Loucy (cell line): ENCODE measurements around the gene MYO5B.
"Not testable (repeated sequence)": the region's sequence is repeated elsewhere in the genome, so short reads cannot be mapped to it uniquely, and the experiment has no call there.

Source experiments
- H2AFZ ChIP-seq: fragments of 200-600 bp; sonication (generic); 2 replicates; pipeline ENCODE4 v1.6.0; 2016; ENCODE audit warnings: antibody characterized with exemption, mild to moderate bottlenecking, low read length, moderate library complexity
- H3F3A ChIP-seq: fragments of 200-600 bp; 2 replicates; pipeline ENCODE4 v1.6.0; 2016; ENCODE audit warnings: antibody characterized with exemption, low read depth, mild to moderate bottlenecking
- H3K27me3 ChIP-seq: fragments of 200-600 bp; sonication (generic); 2 replicates; pipeline ENCODE4 v1.6.1; 2014; ENCODE audit warnings: low read length, mild to moderate bottlenecking; ENCODE audit not compliant: insufficient read depth, poor library complexity, severe bottlenecking
- H3K36me3 ChIP-seq: fragments of 200-600 bp; sonication (generic); 2 replicates; pipeline ENCODE4 v1.6.1; 2016; ENCODE audit warnings: low read length; ENCODE audit not compliant: insufficient read depth
- H3K4me1 ChIP-seq: fragments of 200-600 bp; sonication (generic); 2 replicates; pipeline ENCODE4 v1.5.1; 2014; ENCODE audit warnings: low read length, mild to moderate bottlenecking; ENCODE audit not compliant: insufficient read depth, poor library complexity, severe bottlenecking
- H3K4me2 ChIP-seq: fragments of 200-600 bp; sonication (generic); 2 replicates; pipeline ENCODE4 v1.6.0; 2014; ENCODE audit warnings: antibody characterized with exemption, low read length, low read depth, mild to moderate bottlenecking; ENCODE audit not compliant: poor library complexity, severe bottlenecking
- H3K4me3 ChIP-seq: fragments of 200-600 bp; sonication (generic); 2 replicates; pipeline ENCODE4 v1.5.1; 2014; ENCODE audit warnings: low read length, mild to moderate bottlenecking, mixed read lengths; ENCODE audit not compliant: poor library complexity, severe bottlenecking
- H3K79me2 ChIP-seq: fragments of 200-600 bp; sonication (generic); 2 replicates; pipeline ENCODE4 v1.6.1; 2014; ENCODE audit warnings: low read length; ENCODE audit not compliant: insufficient read depth
- H3K9ac ChIP-seq: fragments of 200-600 bp; sonication (generic); 2 replicates; pipeline ENCODE4 v1.6.0; 2014; ENCODE audit warnings: mild to moderate bottlenecking, low read depth, low read length, moderate library complexity; ENCODE audit not compliant: poor library complexity, severe bottlenecking
- H3K9me2 ChIP-seq: fragments of 200-600 bp; sonication (generic); replicated peaks from 2 replicates; pipeline ENCODE4 v1.6.1; 2016; ENCODE audit warnings: low read depth, low read length, mixed read lengths
- H3K9me3 ChIP-seq: fragments of 200-600 bp; sonication (generic); 2 replicates; pipeline ENCODE4 v1.6.1; 2014; ENCODE audit warnings: mild to moderate bottlenecking, antibody characterized with exemption, low read length, low read depth; ENCODE audit not compliant: insufficient read depth
- H4K20me1 ChIP-seq: fragments of 200-600 bp; sonication (generic); 2 replicates; pipeline ENCODE4 v1.6.0; 2014; ENCODE audit warnings: antibody characterized with exemption, low read length, mild to moderate bottlenecking; ENCODE audit not compliant: insufficient read depth, poor library complexity, severe bottlenecking
- EZH2phosphoT487 ChIP-seq: fragments of 200-600 bp; IDR thresholded peaks from 2 replicates; pipeline ENCODE4 v1.6.1; 2018; ENCODE audit warnings: antibody characterized with exemption, mild to moderate bottlenecking, moderate library complexity, borderline replicate concordance
- TF ChIP-seq, protein P1 (sequence below): fragments of 200-600 bp; sonication (generic); conservative IDR thresholded peaks from 2 replicates; pipeline ENCODE4 v1.5.1; 2014; ENCODE audit warnings: mild to moderate bottlenecking, antibody characterized with exemption, low read length

MYO5B gene

DNA sequence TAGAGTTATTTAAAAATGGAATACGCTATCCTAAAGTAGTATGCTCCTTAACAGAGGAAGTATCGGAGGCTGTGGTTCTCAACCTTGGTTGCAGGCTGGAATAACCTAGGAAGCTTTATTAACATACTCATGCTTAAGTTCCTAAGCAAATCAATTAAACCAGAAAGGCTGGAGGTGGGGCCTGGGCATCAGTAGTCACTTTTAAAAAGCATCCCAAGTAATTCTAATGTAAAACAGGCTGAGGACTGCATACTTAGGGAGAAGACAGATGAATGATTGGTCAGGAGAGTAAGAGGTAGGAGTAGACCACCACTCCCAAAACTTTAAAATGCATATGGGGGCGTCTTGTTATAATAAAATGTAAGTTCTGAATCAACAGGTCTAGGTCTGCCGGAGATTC is 396.9 kb downstream of the MYO5B start:
- H3K9me2 ChIP-seq, result no peaks in the 10 kb centered on the region
- no peak overlapping the region for H3K9ac ChIP-seq
- no peak overlapping the region for H2AFZ ChIP-seq
- no peaks in the 10 kb centered on the region for H3K9me3 ChIP-seq
- no peaks in the 10 kb centered on the region for H3F3A ChIP-seq
- H3K4me3 ChIP-seq, result no peak overlapping the region
- H3K79me2 ChIP-seq, result no peaks in the 10 kb centered on the region
- H3K36me3 ChIP-seq, result peaks cover 13% of the 10 kb centered on the region; the same call in 1 of the 2 replicates
- TF ChIP-seq EZH2phosphoT487, result no peak
- TF ChIP-seq, protein P1, sequence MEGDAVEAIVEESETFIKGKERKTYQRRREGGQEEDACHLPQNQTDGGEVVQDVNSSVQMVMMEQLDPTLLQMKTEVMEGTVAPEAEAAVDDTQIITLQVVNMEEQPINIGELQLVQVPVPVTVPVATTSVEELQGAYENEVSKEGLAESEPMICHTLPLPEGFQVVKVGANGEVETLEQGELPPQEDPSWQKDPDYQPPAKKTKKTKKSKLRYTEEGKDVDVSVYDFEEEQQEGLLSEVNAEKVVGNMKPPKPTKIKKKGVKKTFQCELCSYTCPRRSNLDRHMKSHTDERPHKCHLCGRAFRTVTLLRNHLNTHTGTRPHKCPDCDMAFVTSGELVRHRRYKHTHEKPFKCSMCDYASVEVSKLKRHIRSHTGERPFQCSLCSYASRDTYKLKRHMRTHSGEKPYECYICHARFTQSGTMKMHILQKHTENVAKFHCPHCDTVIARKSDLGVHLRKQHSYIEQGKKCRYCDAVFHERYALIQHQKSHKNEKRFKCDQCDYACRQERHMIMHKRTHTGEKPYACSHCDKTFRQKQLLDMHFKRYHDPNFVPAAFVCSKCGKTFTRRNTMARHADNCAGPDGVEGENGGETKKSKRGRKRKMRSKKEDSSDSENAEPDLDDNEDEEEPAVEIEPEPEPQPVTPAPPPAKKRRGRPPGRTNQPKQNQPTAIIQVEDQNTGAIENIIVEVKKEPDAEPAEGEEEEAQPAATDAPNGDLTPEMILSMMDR, result no peak
- no peak overlapping the region for H3K4me2 ChIP-seq
- no peaks in the 10 kb centered on the region for H4K20me1 ChIP-seq
- no peaks in the 10 kb centered on the region for H3K4me1 ChIP-seq
- H3K27me3 ChIP-seq, result no peaks in the 10 kb centered on the region

- Histone ChIP-seq H3K36me3 (peaks cover 23% of the 10 kb centered on the region; the same call in 1 of the 2 replicates), H2AFZ (no peak overlapping the region), H4K20me1 (no peaks in the 10 kb centered on the region), H3F3A (no peaks in the 10 kb centered on the region), H3K4me2 (no peak overlapping the region), H3K9me2 (no peaks in the 10 kb centered on the region), H3K4me1 (no peaks in the 10 kb centered on the region), H3K79me2 (no peaks in the 10 kb centered on the region), H3K4me3 (no peak overlapping the region), H3K9ac (no peak overlapping the region), H3K27me3 (no peaks in the 10 kb centered on the region), H3K9me3 (no peaks in the 10 kb centered on the region)
- TF ChIP-seq, protein P1, result no peak
- TF ChIP-seq EZH2phosphoT487, result no peak
Observed at GRCh38 chr18:49795612-49796552, 399.1 kb downstream of the MYO5B start.

- Histone ChIP-seq H3K9me2 (no peaks in the 10 kb centered on the region), H3K9me3 (no peaks in the 10 kb centered on the region), H3K4me3 (no peak overlapping the region), H3F3A (no peaks in the 10 kb centered on the region), H3K27me3 (no peaks in the 10 kb centered on the region), H3K79me2 (no peaks in the 10 kb centered on the region), H4K20me1 (no peaks in the 10 kb centered on the region), H3K4me1 (no peaks in the 10 kb centered on the region), H3K9ac (no peak overlapping the region), H3K36me3 (peaks cover 31% of the 10 kb centered on the region; the same call in 1 of the 2 replicates), H2AFZ (no peak overlapping the region), H3K4me2 (no peak overlapping the region)
- TF ChIP-seq EZH2phosphoT487, result no peak
- TF ChIP-seq, protein P1, result no peak
Observed at GRCh38 chr18:49794743-49795142, 400.2 kb downstream of the MYO5B start.

DNA sequence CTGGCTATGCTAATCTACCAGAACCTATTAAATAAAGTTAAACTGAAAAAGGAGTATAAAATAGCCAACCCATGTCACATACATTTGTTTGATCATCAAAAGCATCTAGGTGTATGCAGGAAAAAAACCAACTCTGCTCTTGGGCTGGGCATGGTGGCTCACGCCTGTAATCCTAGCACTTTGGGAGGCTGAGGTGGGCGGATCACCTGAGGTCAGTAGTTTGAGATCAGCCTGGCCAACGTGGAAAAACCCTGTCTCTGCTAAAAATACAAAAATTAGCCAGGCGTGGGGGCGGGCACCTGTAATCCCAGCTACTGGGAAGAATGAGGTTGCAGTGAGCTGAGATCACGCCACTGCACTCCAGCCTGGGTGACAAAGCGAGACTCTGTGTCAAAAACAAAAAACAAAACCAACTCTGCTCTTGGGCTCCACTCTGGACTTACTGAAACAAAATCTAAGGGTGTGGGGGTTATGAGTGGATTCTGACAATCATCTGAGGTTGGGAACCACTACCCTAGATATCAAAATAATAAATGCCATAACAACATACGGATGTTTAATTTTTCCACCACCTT is 405.3 kb downstream of the MYO5B start:
- H4K20me1 ChIP-seq, H3K4me3 ChIP-seq, H3K9ac ChIP-seq, H3K9me3 ChIP-seq, H3F3A ChIP-seq, H3K79me2 ChIP-seq, H3K4me1 ChIP-seq, H2AFZ ChIP-seq, H3K9me2 ChIP-seq, H3K27me3 ChIP-seq, H3K4me2 ChIP-seq: not testable (repeated sequence)
- H3K36me3 ChIP-seq, result peaks cover 27% of the 10 kb centered on the region; the same call in 1 of the 2 replicates
